Measurements from ENCODE around the gene RNF114. TPM values are rescaled to one million over a fixed set of nuclear protein-coding genes. Genes with fewer than 3 reads are reported as not detected.

The RNF114 gene
- total RNA-seq (2022; extraction: Qiagen RNA extraction): 50.4 to 64.2 TPM (median 60.3 TPM) in 5 replicates

GRCh38 chr20:49936153-49937026 is at the start of gene RNF114:
Gene RNF114, plus strand, starts transcription at chr20:49936397. Its CDS starts 16 bp downstream, at chr20:49936413.

GRCh38 chr20:49915380-49916145 is 20.6 kb upstream of the RNF114 start, which contains the start of gene SPATA2:
Gene SPATA2, minus strand, starts transcription at chr20:49915529. Its CDS starts 7,039 bp downstream, at chr20:49908490.

GRCh38 chr20:49982346-49983122 is 46.3 kb downstream of the RNF114 start, which contains the start of gene SNAI1:
Gene SNAI1, plus strand, starts transcription at chr20:49982980. Its CDS starts 80 bp downstream, at chr20:49983060.

Other genes starting within 250 kb of the RNF114 start
- gene B4GALT5, start 222.5 kb upstream of the RNF114 start, total RNA-seq (2022; extraction: Qiagen RNA extraction): 52.2 to 72.4 TPM (median 62.2 TPM) in 5 replicates
- gene SLC9A8, start 123.6 kb upstream of the RNF114 start, total RNA-seq (2022; extraction: Qiagen RNA extraction): 7.6 to 9.5 TPM (median 9.2 TPM) in 5 replicates
- gene SPATA2, start 20.9 kb upstream of the RNF114 start, total RNA-seq (2022; extraction: Qiagen RNA extraction): 6.8 to 8.7 TPM (median 7.8 TPM) in 5 replicates
- gene SNAI1, start 46.6 kb downstream of the RNF114 start, total RNA-seq (2022; extraction: Qiagen RNA extraction): 8.0 to 12.1 TPM (median 11.7 TPM) in 5 replicates
- 101 to 145 TPM (median 107 TPM) in 5 replicates for gene UBE2V1, start 176.8 kb downstream of the RNF114 start, total RNA-seq (2022; extraction: Qiagen RNA extraction)
- 47.6 to 56.1 TPM (median 54.9 TPM) in 5 replicates for gene PEDS1, start 217.3 kb downstream of the RNF114 start, total RNA-seq (2022; extraction: Qiagen RNA extraction)